HG02588 (cell line): Measurements from ENCODE around the gene RANBP1.

ENCODE experiments used
- ATAC-seq: cut with Tn5 transposase; IDR thresholded peaks from one replicate; pipeline ENCODE4 v1.9.1; 2021; ENCODE audit warnings: mild to moderate bottlenecking, moderate library complexity; ENCODE audit not compliant: unreplicated experiment

The RANBP1 gene

DNA sequence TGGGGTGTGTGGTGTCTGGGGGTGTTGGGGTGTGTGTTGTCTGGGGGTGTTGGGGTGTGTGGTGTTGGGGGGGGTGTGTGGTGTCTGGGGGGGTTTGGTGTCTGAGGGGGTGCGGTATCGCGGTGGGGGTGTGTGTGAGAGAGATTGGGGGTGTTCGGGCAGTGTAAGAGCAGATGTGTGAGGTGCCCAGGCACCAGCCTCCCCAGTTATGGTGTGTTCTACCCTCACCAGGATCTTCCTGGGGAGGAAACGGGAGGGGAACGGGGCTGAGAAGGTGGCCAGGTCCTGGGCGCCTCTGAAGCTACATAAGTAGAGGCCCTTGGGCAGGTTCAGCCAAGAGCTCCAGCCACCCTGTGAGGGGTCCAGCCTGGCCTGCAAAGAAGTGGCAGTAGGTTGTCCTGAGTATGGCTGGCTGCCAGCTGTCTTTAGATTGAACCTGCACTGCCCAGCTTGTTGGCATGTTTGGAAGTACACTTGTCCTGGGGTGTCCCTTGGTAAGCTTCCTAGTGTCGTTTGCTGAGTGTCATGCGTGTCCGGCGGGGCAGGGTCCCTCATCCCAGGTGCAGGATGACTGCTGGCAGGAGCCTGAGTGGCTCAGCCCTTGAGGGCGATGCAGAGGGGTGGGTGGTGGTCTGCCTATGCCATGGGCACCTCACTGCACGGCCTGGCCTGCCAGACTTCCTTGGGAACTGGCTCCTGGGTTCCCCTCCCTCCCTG is 7.6 kb downstream of the RANBP1 start:
- ATAC-seq, result no peak

GRCh38 chr22:20124083-20124787 is 8.3 kb downstream of the RANBP1 start:
- ATAC-seq, result no peak

DNA sequence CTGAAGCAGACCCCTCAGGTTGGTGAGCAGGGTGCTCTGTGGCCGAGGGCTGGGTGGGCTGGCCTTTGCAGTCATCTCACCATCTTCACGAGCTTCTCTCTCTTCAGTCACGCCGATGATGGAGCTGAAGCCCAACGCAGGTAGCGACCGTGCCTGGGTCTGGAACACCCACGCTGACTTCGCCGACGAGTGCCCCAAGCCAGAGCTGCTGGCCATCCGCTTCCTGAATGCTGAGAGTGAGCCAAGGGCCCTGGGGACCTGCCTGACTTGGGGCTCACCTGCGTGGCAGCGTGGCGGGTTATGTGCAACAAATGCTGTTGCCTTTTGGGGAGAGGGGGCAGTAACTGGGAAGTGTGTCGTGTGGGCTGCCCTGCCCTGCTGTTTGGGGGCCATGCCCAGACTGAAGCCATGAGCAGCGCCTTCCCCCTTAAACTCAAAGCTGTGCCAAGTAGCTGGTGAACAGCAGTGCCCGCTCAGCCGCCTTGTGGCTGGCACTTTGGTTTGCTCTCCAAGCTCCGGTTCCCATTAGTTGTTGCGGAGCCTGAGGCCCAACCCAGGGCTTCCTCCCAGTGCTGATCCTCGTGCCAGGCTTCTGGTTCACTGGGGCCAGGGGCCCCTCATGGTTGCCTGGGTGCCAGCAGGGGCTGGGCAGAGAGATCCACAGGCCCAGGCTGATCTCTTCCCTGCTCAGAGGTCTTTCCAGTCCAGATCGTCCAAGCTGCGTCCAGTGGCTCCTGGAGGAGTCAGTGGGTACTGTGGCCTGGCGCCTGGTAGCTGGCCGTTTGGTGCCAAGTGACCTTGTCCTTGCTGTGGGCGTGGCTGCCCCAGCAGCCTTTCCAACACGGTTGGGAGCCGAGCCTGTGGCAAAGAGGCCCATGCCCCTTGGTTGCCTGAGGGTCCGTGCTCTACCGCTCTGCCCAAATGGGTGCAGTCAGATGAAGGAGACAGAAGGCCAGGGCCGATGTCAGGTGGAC is 9.6 kb downstream of the RANBP1 start:
- ATAC-seq, result no peak

DNA sequence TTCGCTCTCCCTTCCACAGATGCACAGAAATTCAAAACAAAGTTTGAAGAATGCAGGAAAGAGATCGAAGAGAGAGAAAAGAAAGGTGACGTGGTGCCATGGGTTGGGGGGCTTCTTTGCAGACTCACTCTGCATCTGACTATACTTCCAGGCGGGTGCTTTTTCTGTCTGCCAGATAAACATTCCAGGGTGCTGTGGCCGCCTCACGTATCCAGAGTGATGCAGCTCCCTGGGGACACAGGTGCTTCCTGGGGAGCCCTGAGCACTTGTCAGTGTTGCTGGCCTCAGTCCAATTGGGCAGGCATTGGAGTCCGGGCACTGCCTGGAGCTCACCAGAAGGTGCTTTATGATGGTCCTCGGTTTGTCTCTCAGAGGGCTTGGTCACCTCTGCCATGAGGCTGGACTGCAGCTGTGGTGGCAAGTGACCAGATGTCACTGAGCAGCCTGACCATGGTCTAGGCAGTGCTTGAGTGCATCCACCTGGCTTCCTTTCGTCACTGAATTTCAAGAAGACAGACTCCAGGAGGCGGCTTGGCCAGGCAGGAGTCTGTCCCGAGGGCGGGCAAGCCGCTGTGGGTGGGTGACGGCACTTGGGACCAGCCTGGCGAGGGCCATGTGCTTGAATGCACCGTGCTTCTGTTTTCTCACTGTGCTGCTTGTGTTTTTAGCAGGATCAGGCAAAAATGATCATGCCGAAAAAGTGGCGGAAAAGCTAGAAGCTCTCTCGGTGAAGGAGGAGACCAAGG is 10.6 kb downstream of the RANBP1 start:
- no peak for ATAC-seq

DNA sequence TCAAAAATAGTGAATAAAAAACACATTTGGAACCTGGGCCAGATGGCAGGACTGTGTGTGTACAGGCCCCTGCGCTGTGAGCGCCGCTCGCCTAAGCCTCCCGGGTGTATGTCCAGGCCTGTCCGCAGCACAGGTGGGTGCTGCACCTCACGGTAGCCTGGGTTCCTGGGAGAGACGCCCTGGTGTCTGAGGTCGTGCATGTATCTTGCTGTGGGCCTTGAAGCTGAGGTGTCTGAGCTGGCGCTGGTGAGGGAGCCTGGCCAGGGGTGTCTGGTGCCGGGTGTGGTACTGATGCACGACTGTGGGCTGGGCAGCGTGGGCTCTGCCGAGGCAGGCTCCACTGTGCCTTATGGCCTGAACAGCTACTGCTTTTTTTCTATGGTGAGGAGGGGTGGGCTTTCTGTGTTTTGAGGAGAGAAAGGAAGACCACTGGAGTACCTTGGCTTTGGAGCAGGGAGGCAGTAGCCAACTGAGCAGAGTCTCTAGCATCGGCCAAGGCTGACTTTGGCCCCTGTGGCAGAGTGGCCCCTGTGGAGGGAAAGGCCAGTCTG is 11.5 kb downstream of the RANBP1 start:
- ATAC-seq, result no peak

DNA sequence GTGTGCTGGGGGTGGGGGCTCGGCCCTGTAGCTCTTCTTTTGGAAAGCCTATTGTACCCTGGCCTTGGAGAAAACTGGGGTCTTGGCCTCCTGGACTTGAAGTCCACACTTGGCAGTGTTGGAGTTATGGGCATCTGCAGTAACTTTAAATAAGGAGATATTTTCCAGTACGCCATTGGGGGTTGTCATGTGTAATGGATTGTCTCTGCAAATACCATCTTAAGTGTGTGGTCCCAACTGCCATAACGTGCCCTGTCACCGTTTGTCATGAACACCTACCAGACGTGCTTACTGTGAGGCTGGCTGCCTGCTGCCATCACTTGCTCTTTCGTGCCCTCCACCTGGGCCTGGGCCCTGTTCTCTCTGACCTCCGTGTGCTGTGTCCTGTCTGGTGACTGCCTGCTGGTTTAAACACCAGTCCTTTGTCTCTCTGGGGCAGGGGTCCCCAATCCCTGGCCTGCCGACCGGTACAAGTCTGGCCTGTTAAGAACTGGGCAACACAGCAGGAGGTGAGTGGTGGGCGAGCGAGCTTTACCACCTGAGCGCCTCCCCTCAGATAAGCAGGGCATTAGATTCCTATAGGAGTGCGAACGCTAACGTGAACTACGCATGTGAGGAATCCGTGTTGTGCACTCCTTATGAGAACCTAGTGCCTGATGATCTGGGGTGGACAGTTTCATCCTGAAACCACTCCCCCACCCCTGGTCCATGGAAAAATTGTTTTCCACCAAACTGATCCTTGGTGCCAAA is 12.1 kb downstream of the RANBP1 start:
- ATAC-seq, result no peak

- no peak for ATAC-seq
These were observed 12.7 kb downstream of the RANBP1 start for GRCh38 chr22:20128619-20128901.

- no peak for ATAC-seq
These were observed 13.2 kb downstream of the RANBP1 start for GRCh38 chr22:20128902-20129746.

DNA sequence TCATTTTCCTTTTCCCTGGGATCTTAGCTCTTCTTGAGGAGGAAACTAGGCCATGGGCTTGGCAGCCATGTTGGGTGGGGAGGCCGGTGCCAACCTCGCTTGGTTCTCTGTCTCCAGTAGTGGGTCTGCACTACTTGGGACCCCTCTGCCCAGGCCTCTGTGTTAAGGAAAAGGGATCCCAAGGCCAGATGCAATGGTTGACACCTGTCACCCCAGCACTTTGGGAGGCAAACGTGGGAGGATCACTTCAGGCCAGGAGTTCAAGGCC is 13.8 kb downstream of the RANBP1 start:
- no peak for ATAC-seq

DNA sequence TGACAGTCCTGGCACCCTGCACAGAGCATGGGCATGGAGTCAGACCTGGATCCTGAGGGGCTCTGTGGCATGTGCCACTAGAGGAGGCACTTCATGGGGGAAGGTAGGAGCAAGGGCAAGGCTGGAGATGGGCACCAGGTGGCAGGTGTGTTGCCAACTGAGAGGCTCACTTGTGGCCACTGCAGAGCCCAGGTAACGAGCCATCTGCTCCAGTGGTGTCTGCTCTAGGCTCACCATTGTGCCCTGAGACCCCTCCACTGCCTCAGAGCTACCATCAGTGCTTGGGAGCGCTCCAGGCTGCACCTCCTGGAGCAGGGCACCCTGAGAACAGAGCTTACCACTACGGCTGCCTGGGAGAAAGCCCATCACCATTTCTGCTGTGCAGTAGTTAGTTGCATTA is 14.4 kb downstream of the RANBP1 start:
- no peak for ATAC-seq

- peak; percentile 53 for ATAC-seq
These were observed 15.1 kb downstream of the RANBP1 start for GRCh38 chr22:20130731-20131596.

DNA sequence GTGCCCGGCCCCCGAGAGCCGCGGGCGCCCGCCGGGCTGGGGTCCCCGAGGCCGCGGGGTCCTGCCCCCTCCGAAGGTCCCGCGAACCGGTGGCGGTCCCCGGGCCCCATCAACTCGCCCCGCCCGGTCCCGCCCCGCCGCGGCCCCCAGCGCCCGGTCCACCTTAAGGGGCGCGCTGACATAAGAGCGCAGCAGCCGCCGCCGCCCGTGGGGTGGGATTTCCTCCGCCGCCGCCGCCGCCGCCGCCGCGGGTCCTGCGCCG is 15.6 kb downstream of the RANBP1 start, which contains the start of gene ZDHHC8:
Gene ZDHHC8 (plus strand): TSS at position 208 of the 262 bp plus-strand sequence. CDS start 144 bp downstream, outside the sequence.
- ATAC-seq, result peak; percentile 47

GRCh38 chr22:20131859-20132685 is 16.2 kb downstream of the RANBP1 start:
- peak; percentile 7 for ATAC-seq

DNA sequence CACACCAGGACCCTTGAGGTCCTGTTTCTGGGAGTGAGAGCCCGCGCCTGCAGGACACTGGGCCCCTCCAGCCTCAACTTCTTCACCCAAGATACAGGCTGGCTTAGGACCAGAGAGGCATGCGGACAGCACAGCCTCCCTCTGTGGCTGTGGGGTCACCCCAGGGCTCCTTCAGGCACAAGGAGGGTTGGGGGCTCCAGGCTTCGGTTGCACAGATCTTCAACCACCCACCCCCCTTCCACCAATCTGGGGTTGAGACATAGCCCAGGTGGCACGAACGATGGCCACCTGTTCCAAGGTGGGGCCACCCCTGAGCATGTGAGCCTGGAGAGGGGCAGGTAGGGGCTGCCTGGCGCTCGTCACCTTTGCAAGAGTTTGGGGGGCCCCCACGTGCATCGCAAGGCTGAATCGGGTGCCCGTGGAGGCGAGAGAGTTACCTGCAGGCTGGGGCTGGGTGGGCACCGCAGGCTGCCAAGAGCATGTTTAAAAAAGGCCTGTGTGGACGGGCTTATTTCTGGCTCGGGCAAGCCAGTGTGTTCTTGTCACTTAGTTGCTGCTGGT is 16.9 kb downstream of the RANBP1 start:
- ATAC-seq, result no peak

- no peak for ATAC-seq
These were observed 18.1 kb downstream of the RANBP1 start for GRCh38 chr22:20133930-20134549.

- no peak for ATAC-seq
These were observed 19.4 kb downstream of the RANBP1 start for GRCh38 chr22:20135265-20135664.
